CD4-positive, alpha-beta T cell (primary cell): ENCODE results near the gene BDH1. TPM values are rescaled to one million over a fixed set of nuclear protein-coding genes. Genes with fewer than 3 reads are reported as not detected.

ENCODE experiments used
- ATAC-seq: fragments of 200-7000 bp; cut with Tn5 transposase; one replicate; pipeline ENCODE4 v1.10.0; 2022; ENCODE audit warnings: mild to moderate bottlenecking; ENCODE audit not compliant: poor library complexity
- CTCF ChIA-PET: fragments of 350-600 bp; sonication (Branson Sonifier 250); formaldehyde crosslinking; loops from one replicate; lab custom pipeline; 2021; ENCODE audit warnings: antibody characterized with exemption, inconsistent platforms; lab: Charles Lee
- POLR2A ChIA-PET: fragments of 350-600 bp; sonication (Branson Sonifier 250); formaldehyde crosslinking; loops from one replicate; lab custom pipeline; 2021; ENCODE audit warnings: antibody characterized with exemption, inconsistent platforms; lab: Charles Lee
- DNase-seq, 14 experiments: peaks; one replicate each; pipeline ENCODE4 v3.0.0-alpha.2; 2013 to 2020; ENCODE audit warnings: mixed read lengths in 2 of 14
- H3K27ac ChIP-seq, 2 donors: one replicate each; pipeline versions ENCODE4 v1.5.1 to v1.7.0; 2013; ENCODE audit warnings: low read length in 2 of 2, low read depth in 1 of 2, mild to moderate bottlenecking in 1 of 2
- H3K27me3 ChIP-seq, 2 experiments: 1 replicate in 1 of 2; 2 replicates in 1 of 2; pipeline versions ENCODE4 v1.6.1 to v1.7.0; 2013; ENCODE audit warnings: low read length in 2 of 2, control low read depth in 1 of 2, mild to moderate bottlenecking in 1 of 2, moderate library complexity in 1 of 2; ENCODE audit not compliant: insufficient read depth in 2 of 2, control insufficient read depth in 1 of 2
- H3K36me3 ChIP-seq: one replicate; pipeline ENCODE4 v1.6.1; 2013; ENCODE audit warnings: low read length, control low read depth; ENCODE audit not compliant: insufficient read depth
- H3K4me1 ChIP-seq: one replicate; pipeline ENCODE4 v1.6.1; 2013; ENCODE audit warnings: low read length, control low read depth; ENCODE audit not compliant: insufficient read depth
- H3K4me3 ChIP-seq: one replicate; pipeline ENCODE4 v1.5.1; 2013; ENCODE audit warnings: mild to moderate bottlenecking, low read length, moderate library complexity
- H3K9me3 ChIP-seq, 2 experiments: 1 replicate in 1 of 2; 2 replicates in 1 of 2; pipeline versions ENCODE4 v1.6.1 to v1.7.0; 2013; ENCODE audit warnings: low read length in 2 of 2, mild to moderate bottlenecking in 2 of 2, control low read depth in 1 of 2, moderate library complexity in 1 of 2; ENCODE audit not compliant: control insufficient read depth in 1 of 2, insufficient read depth in 1 of 2
- H3K27ac Mint-ChIP-seq: one replicate; pipeline ENCODE4 v1.8.0; 2020; ENCODE audit warnings: mixed read lengths
- H3K27me3 Mint-ChIP-seq: one replicate; pipeline ENCODE4 v1.8.0; 2021; ENCODE audit warnings: mixed read lengths
- H3K36me3 Mint-ChIP-seq: one replicate; pipeline ENCODE4 v1.8.0; 2021; ENCODE audit warnings: low read depth, mixed read lengths
- H3K4me1 Mint-ChIP-seq: one replicate; pipeline ENCODE4 v1.8.0; 2021; ENCODE audit warnings: low read depth, mixed read lengths
- H3K4me3 Mint-ChIP-seq: one replicate; pipeline ENCODE4 v1.8.0; 2020; ENCODE audit warnings: mild to moderate bottlenecking, mixed read lengths
- H3K9me3 Mint-ChIP-seq: one replicate; pipeline ENCODE4 v1.8.0; 2020; ENCODE audit warnings: mixed read lengths
- CTCF ChIP-seq: fragments of 200-600 bp; IDR thresholded peaks from one replicate; pipeline ENCODE4 v1.8.0; 2022; ENCODE audit warnings: antibody characterized with exemption, mild to moderate bottlenecking
- intact Hi-C, 2 experiments: fragments of 100-400 bp; cut with DNase I in 1 of 2; cut with micrococcal nuclease in 1 of 2; formaldehyde crosslinking; loops; one replicate each; pipeline versions ENCODE4 v1.15.1 to v1.9.0; 2023 to 2025; cut with DNase I, micrococcal nuclease
- total RNA-seq, 174 experiments: library from RNA in 2 of 174; stranded (reverse) in 2 of 174; gene quantifications; one replicate each; pipeline ENCODE4 v1.2.3 and lab custom pipeline; 2021 to 2026

Gene BDH1
- total RNA-seq, 2 experiments from 2014 or later: 17.7 to 22.2 TPM

- Mint-ChIP-seq H3K4me1 (no peaks in the 10 kb centered on the region), H3K9me3 (no peaks in the 10 kb centered on the region), H3K27ac (no peak overlapping the region), H3K36me3 (no peaks in the 10 kb centered on the region), H3K27me3 (no peaks in the 10 kb centered on the region), H3K4me3 (no peak overlapping the region)
- no peak for TF ChIP-seq CTCF
- Histone ChIP-seq H3K9me3 (no peaks in the 10 kb centered on the region), H3K27me3 (no peaks in the 10 kb centered on the region), H3K27ac (no peak overlapping the region), H3K36me3 (no peaks in the 10 kb centered on the region), H3K4me3 (no peak overlapping the region), H3K4me1 (no peaks in the 10 kb centered on the region)
- ChIA-PET POLR2A (no interaction called here), CTCF (no interaction called here)
- ATAC-seq (no peak), DNase-seq (no peak)
- intact Hi-C loops: no loop called here
Observed at GRCh38 chr3:197485143-197485542, 70.6 kb downstream of the BDH1 start.

- H3K4me3 Mint-ChIP-seq: no peak overlapping the region
- H3K9me3 Mint-ChIP-seq: no peaks in the 10 kb centered on the region
- no peak for TF ChIP-seq CTCF
- intact Hi-C loops: no loop called here
- H3K27ac Mint-ChIP-seq: no peak overlapping the region
- POLR2A ChIA-PET: no interaction called here
- Histone ChIP-seq H3K4me1 (no peaks in the 10 kb centered on the region), H3K27me3 (no peaks in the 10 kb centered on the region), H3K9me3 (no peaks in the 10 kb centered on the region), H3K27ac (no peak overlapping the region), H3K36me3 (no peaks in the 10 kb centered on the region), H3K4me3 (no peak overlapping the region)
- H3K36me3 Mint-ChIP-seq: no peaks in the 10 kb centered on the region
- H3K27me3 Mint-ChIP-seq: peaks cover 5% of the 10 kb centered on the region
- DNase-seq: no peak
- H3K4me1 Mint-ChIP-seq: no peaks in the 10 kb centered on the region
- ATAC-seq: no peak
- CTCF ChIA-PET: no interaction called here
Observed at GRCh38 chr3:197484204-197484901, 71.4 kb downstream of the BDH1 start.

- ATAC-seq (no peak), DNase-seq (no peak)
- Mint-ChIP-seq H3K4me3 (no peak overlapping the region), H3K9me3 (no peaks in the 10 kb centered on the region), H3K36me3 (no peaks in the 10 kb centered on the region), H3K4me1 (no peaks in the 10 kb centered on the region), H3K27me3 (peaks cover 14% of the 10 kb centered on the region), H3K27ac (no peak overlapping the region)
- CTCF ChIA-PET: no interaction called here
- Histone ChIP-seq H3K9me3 (no peaks in the 10 kb centered on the region), H3K27ac (no peak overlapping the region), H3K4me3 (no peak overlapping the region), H3K27me3 (no peaks in the 10 kb centered on the region), H3K36me3 (no peaks in the 10 kb centered on the region), H3K4me1 (no peaks in the 10 kb centered on the region)
- intact Hi-C loops: no loop called here
- TF ChIP-seq CTCF: no peak
- POLR2A ChIA-PET: no interaction called here
Observed at GRCh38 chr3:197482001-197482400, 73.8 kb downstream of the BDH1 start.
